ENCODE data around the gene ARHGAP26.

Gene ARHGAP26

GRCh38 chr5:143229896-143230675, 459.9 kb downstream of the ARHGAP26 start:
- DNase-seq: peak; percentile 39
- in situ Hi-C loops (cut with MboI; ENCODE audit: low pct_unique_long_range_greater_than_20kb, low sequenced_read_pairs): no loop called here

- in situ Hi-C loops (cut with MboI; ENCODE audit: low pct_unique_long_range_greater_than_20kb, low sequenced_read_pairs): no loop called here
- DNase-seq: no peak
These were observed 460.5 kb downstream of the ARHGAP26 start for GRCh38 chr5:143230676-143230996.

- no peak for DNase-seq
- in situ Hi-C loops (cut with MboI; ENCODE audit: low pct_unique_long_range_greater_than_20kb, low sequenced_read_pairs): no loop called here
These were observed 461.2 kb downstream of the ARHGAP26 start for GRCh38 chr5:143231416-143231815.

- in situ Hi-C loops (cut with MboI; ENCODE audit: low pct_unique_long_range_greater_than_20kb, low sequenced_read_pairs): no loop called here
- no peak for DNase-seq
These were observed 462.0 kb downstream of the ARHGAP26 start for GRCh38 chr5:143231973-143232812.

- DNase-seq: no peak
- in situ Hi-C loops (cut with MboI; ENCODE audit: low pct_unique_long_range_greater_than_20kb, low sequenced_read_pairs): no loop called here
These were observed 462.9 kb downstream of the ARHGAP26 start for GRCh38 chr5:143233031-143233430.

- in situ Hi-C loops (cut with MboI; ENCODE audit: low pct_unique_long_range_greater_than_20kb, low sequenced_read_pairs): no loop called here
- DNase-seq: no peak
These were observed 464.1 kb downstream of the ARHGAP26 start for GRCh38 chr5:143234162-143234842.

GRCh38 chr5:143235423-143235822, 465.2 kb downstream of the ARHGAP26 start:
- in situ Hi-C loops (cut with MboI; ENCODE audit: low pct_unique_long_range_greater_than_20kb, low sequenced_read_pairs): no loop called here
- no peak for DNase-seq

- in situ Hi-C loops (cut with MboI; ENCODE audit: low pct_unique_long_range_greater_than_20kb, low sequenced_read_pairs): no loop called here
- DNase-seq: no peak
These were observed 466.5 kb downstream of the ARHGAP26 start for GRCh38 chr5:143236682-143237081.

GRCh38 chr5:143237664-143238063, 467.5 kb downstream of the ARHGAP26 start:
- DNase-seq: no peak
- in situ Hi-C loops (cut with MboI; ENCODE audit: low pct_unique_long_range_greater_than_20kb, low sequenced_read_pairs): no loop called here

GRCh38 chr5:143238620-143239019, 468.4 kb downstream of the ARHGAP26 start:
- in situ Hi-C loops (cut with MboI; ENCODE audit: low pct_unique_long_range_greater_than_20kb, low sequenced_read_pairs): no loop called here
- no peak for DNase-seq

- in situ Hi-C loops (cut with MboI; ENCODE audit: low pct_unique_long_range_greater_than_20kb, low sequenced_read_pairs): no loop called here
These were observed 469.8 kb downstream of the ARHGAP26 start for GRCh38 chr5:143239882-143240518.

GRCh38 chr5:143241892-143242291, 471.7 kb downstream of the ARHGAP26 start:
- no peak for DNase-seq

More at GRCh38 chr5:143239882-143240518, 469.8 kb downstream of the ARHGAP26 start:
- DNase-seq: no peak

GRCh38 chr5:143243103-143243502, 472.9 kb downstream of the ARHGAP26 start:
- in situ Hi-C loops (cut with MboI; ENCODE audit: low pct_unique_long_range_greater_than_20kb, low sequenced_read_pairs): no loop called here
- DNase-seq: no peak

More at GRCh38 chr5:143241892-143242291, 471.7 kb downstream of the ARHGAP26 start:
- in situ Hi-C loops (cut with MboI; ENCODE audit: low pct_unique_long_range_greater_than_20kb, low sequenced_read_pairs): no loop called here

GRCh38 chr5:143244000-143244736, 474.0 kb downstream of the ARHGAP26 start:
- in situ Hi-C loops (cut with MboI; ENCODE audit: low pct_unique_long_range_greater_than_20kb, low sequenced_read_pairs): no loop called here
- DNase-seq: no peak

GRCh38 chr5:143244990-143245389, 474.8 kb downstream of the ARHGAP26 start:
- in situ Hi-C loops (cut with MboI; ENCODE audit: low pct_unique_long_range_greater_than_20kb, low sequenced_read_pairs): no loop called here
- DNase-seq: no peak

- no peak for DNase-seq
- in situ Hi-C loops (cut with MboI; ENCODE audit: low pct_unique_long_range_greater_than_20kb, low sequenced_read_pairs): no loop called here
These were observed 475.9 kb downstream of the ARHGAP26 start for GRCh38 chr5:143245929-143246561.

GRCh38 chr5:143247134-143247815, 477.1 kb downstream of the ARHGAP26 start:
- in situ Hi-C loops (cut with MboI; ENCODE audit: low pct_unique_long_range_greater_than_20kb, low sequenced_read_pairs): no loop called here
- DNase-seq: no peak

GRCh38 chr5:143248391-143248790, 478.2 kb downstream of the ARHGAP26 start:
- no peak for DNase-seq
- in situ Hi-C loops (cut with MboI; ENCODE audit: low pct_unique_long_range_greater_than_20kb, low sequenced_read_pairs): no loop called here
